NCI-H2029 (cell line): Measurements from ENCODE around the gene CLCA1.

Experiments used
- DNase-seq: peaks from one replicate; lab custom pipeline; 2025; lab: John Stamatoyannopoulos, UW

CLCA1 gene

GRCh38 chr1:86468501-86468977 lies at the start of gene CLCA1:
Gene CLCA1, plus strand, starts transcription at chr1:86468927. Its CDS starts 45 bp downstream, at chr1:86468972.
- DNase-seq, result no peak

- no peak for DNase-seq
Observed at GRCh38 chr1:86419277-86419903, 49.3 kb upstream of the CLCA1 start.

- no peak for DNase-seq
Observed at GRCh38 chr1:86421601-86422280, 47.0 kb upstream of the CLCA1 start.

- no peak for DNase-seq
Observed at GRCh38 chr1:86423473-86423872, 45.3 kb upstream of the CLCA1 start.

GRCh38 chr1:86423873-86424272 lies 44.9 kb upstream of the CLCA1 start, which contains the start of gene CLCA2:
Gene CLCA2, plus strand, starts transcription at chr1:86424171. Its CDS starts 77 bp downstream, at chr1:86424248.
- no peak for DNase-seq

GRCh38 chr1:86429122-86429725 lies 39.5 kb upstream of the CLCA1 start:
- DNase-seq, result no peak

- DNase-seq, result no peak
Observed at GRCh38 chr1:86429835-86430234, 38.9 kb upstream of the CLCA1 start.

GRCh38 chr1:86430376-86430775 lies 38.4 kb upstream of the CLCA1 start:
- no peak for DNase-seq

GRCh38 chr1:86434059-86434458 lies 34.7 kb upstream of the CLCA1 start:
- no peak for DNase-seq

GRCh38 chr1:86435327-86435726 lies 33.4 kb upstream of the CLCA1 start:
- DNase-seq, result no peak

GRCh38 chr1:86436041-86436440 lies 32.7 kb upstream of the CLCA1 start:
- DNase-seq, result no peak

- DNase-seq, result no peak
Observed at GRCh38 chr1:86441581-86441980, 27.1 kb upstream of the CLCA1 start.

- DNase-seq, result no peak
Observed at GRCh38 chr1:86441997-86442396, 26.7 kb upstream of the CLCA1 start.

- DNase-seq, result no peak
Observed at GRCh38 chr1:86445919-86446318, 22.8 kb upstream of the CLCA1 start.

- no peak for DNase-seq
Observed at GRCh38 chr1:86447198-86447790, 21.4 kb upstream of the CLCA1 start.

- no peak for DNase-seq
Observed at GRCh38 chr1:86448670-86449069, 20.1 kb upstream of the CLCA1 start.

- no peak for DNase-seq
Observed at GRCh38 chr1:86449103-86449502, 19.6 kb upstream of the CLCA1 start.

GRCh38 chr1:86450847-86451246 lies 17.9 kb upstream of the CLCA1 start:
- no peak for DNase-seq

- no peak for DNase-seq
Observed at GRCh38 chr1:86453664-86454063, 15.1 kb upstream of the CLCA1 start.

GRCh38 chr1:86455073-86455472 lies 13.7 kb upstream of the CLCA1 start:
- no peak for DNase-seq

GRCh38 chr1:86460998-86461397 lies 7.7 kb upstream of the CLCA1 start:
- no peak for DNase-seq

- no peak for DNase-seq
Observed at GRCh38 chr1:86461482-86461881, 7.2 kb upstream of the CLCA1 start.

- DNase-seq, result no peak
Observed at GRCh38 chr1:86464819-86465218, 3.9 kb upstream of the CLCA1 start.
